ENCODE data around the gene VPS41. TPM values are rescaled to one million over a fixed set of nuclear protein-coding genes. Genes with fewer than 3 reads are reported as not detected.

VPS41 gene
- total RNA-seq, 1 experiment from 2014 or later, result 11.4 TPM

DNA sequence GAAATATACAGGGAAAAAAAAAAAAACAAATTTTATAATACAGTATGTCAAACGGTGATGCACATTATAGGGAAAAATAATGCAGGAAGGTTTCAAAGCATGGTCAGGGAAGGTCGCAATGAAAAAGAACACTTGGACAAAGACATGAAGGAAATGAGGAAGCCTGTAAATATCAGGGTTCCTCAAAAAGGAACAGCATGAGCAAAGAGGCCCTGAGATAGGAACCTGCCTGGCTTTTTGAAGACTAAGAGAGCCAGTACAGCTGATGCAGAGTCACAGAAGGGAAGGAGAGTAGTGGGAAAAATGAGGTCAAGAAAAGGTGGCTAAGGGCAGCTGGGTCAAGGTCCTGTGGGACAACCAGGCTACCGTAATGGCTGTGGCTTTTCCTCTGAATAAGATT lies 1.9 kb downstream of the VPS41 start:
- DNase-seq (ENCODE audit: low spot score), result no peak

DNA sequence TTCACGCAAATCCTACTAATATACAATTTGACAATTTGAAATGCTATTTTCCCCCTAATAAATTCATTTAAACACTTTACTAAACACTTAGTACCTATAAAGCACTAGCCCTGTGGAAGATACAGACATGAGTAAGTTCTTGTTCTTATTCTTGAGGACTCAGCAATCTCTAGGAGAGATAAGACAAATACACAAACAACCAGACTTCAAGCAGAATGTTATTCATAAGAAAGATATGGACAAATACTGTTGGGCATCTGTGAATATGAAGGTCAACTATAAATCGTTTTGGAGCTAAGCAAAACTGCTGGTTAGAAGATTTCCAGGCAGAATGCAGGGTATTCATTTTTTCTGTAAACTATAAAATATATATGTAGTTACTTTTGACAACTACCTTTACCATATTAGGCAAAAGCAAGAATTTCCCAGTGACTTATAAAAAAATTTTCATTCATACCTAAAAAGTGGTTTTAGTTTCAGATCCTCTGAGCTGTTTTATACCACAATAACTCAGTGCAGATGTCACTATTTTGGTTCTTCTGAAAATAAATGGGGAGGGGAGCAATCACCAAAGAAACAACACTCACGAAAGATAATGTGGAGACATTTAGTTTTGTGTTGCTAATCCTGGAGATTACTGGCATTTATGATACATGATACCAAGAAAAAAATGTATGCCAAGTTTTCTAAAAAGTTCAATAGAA lies 3.8 kb downstream of the VPS41 start:
- no peak for DNase-seq (ENCODE audit: low spot score)

DNA sequence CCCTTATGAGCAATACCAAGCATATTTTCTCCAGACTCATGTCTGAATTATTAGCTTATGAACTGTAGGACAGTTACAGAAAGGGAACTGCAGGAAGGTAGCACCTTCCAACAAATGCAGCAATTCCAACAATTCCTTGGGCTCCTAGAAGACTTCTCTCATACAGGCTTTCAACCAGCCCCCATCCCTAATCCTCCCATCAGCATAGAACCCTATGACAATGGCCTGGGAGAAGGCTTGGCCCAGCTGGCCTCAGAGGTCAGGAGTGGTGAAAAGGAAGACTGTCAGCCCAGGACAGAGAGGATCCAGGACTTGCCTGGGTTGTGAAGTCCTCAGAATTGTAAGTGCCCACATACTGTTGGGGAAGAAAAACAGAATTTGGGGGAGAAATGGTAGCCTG lies 5.9 kb downstream of the VPS41 start:
- no peak for DNase-seq (ENCODE audit: low spot score)

DNA sequence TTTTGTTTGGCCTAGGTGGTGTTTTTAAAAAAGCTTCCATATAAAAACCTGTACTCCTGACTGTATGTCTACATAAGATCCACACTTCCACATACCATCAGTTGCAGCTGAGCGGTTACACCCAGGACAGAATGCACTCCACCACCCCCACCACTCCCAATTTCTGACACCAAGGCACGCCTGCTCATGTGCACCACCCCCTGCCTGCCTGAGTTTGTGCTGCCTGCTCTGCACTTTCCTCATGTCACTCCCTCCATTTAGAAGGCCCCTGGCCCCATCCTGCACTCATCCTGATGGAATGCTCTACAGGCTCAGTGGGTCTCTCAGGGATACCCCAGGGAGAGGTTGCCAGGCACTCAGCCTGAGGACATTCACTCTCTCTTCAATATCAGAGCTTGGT lies 6.5 kb downstream of the VPS41 start:
- DNase-seq (ENCODE audit: low spot score), result no peak

DNA sequence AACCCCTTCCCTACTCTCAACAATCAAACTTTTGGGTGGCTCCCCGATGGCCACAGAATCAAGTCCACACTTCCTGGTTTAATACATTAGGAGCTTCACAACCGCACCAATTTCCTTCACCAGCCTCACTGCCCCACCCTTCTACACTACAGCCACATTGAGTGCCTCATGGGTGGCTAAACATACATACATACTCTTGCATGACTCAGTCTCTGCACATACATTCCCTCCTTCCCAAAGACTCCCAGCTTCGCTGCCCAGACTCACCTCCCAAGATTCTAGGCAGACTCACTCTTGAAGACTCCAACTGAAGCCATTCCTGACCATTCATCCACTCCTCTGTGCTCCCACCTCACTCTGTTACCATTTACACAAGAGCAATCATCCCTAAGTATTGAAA lies 15.9 kb downstream of the VPS41 start:
- DNase-seq (ENCODE audit: low spot score), result peak; percentile 47

DNA sequence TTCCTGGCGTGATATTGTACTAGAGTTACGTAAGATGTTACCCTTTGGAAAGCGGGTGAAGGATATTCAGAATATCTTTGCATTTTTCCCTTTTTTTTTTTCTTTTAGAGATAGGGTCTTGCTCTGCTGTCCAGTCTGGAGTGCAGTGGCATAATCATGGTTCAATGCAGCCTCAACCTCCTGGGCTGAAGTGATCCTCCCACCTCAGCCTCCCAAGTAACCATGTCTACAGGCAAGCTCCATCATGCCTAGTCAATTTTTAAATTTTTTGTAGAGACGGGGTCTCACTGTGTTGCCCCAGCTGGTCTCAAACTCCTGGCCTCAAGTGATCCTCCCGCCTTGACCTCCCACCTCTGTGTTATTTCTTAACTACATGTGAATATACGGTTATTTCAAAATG lies 18.4 kb downstream of the VPS41 start:
- DNase-seq (ENCODE audit: low spot score), result no peak

DNA sequence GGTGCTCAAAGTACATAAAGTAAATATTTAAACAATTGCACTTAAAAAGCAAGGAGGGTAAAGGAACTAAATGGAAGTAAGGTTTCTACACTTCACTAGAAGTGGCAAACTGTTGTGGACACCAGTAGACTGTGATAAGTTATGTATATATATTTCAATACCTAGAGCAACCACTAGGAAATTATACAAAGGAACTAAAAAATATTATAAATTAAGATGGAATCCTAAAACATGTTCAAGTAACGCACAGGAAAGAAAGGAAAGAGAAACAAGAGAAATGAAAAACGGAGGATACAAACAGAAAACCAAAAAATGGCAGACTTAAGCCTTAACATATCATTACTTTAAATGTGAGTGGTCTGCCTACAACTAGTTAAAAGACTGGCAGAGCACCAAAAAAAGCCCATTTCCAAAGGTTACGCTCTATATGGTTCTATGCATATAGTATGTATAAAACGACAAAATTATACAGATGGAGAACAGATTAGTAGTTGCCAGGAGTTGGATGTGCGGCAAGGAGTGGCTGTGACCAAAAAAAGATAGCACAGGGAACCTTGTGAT lies 19.0 kb downstream of the VPS41 start:
- DNase-seq (ENCODE audit: low spot score), result no peak

DNA sequence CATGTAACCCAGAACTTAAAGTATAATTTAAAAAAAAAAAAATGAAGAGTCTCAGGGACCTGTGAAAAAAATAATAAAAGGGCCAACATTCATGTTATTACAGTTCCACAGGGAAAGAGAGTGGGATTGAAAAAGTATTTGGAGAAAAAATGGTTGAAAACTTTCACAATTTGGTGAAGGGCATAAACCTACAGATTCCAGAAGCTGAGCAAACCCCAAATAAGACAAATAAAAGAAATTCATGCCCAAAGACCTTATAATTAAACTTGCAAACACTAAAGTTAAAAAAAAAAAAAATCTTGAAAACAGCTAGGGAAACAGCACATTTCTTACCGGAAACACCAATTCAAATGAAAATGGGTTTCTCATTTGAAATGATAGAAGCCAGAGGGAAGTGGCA lies 19.9 kb downstream of the VPS41 start:
- no peak for DNase-seq (ENCODE audit: low spot score)

DNA sequence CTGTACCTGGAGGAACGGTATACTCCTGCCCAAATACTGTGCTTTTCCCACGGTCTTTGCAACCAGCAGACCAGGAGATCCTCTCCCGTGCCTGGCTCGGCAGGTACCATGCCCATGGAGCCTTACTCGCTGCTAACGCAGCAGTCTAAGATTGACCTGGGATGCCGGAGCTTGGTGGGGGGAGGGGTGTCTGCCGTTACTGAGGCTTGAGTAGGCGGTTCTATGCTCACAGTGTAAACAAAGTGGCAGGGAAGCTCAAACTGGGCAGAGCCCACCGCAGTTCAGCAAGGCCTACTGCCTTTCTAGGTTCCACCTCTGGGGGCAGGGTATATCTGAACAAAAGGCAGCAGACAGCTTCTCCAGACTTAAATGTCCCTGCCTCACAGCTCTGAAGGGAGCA lies 22.7 kb downstream of the VPS41 start:
- no peak for DNase-seq (ENCODE audit: low spot score)

DNA sequence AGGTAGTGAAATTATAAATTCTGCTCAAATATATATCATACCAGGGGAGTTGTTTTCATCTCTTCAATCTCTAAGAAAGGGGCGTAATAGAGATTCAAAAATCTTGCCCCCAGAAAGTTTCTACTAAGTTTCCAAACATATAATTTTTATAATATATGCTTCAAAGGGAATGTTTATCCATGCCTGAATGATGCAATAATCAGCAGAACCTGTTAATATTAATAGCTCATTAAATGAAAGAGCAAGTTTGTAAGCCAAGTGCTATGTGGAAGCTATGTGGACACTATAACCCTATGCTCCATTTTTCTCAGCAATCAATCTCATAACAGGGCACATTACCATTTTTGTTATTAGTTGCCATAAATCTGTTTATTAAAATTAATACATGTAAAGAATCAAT lies 25.3 kb downstream of the VPS41 start:
- DNase-seq (ENCODE audit: low spot score), result no peak

DNA sequence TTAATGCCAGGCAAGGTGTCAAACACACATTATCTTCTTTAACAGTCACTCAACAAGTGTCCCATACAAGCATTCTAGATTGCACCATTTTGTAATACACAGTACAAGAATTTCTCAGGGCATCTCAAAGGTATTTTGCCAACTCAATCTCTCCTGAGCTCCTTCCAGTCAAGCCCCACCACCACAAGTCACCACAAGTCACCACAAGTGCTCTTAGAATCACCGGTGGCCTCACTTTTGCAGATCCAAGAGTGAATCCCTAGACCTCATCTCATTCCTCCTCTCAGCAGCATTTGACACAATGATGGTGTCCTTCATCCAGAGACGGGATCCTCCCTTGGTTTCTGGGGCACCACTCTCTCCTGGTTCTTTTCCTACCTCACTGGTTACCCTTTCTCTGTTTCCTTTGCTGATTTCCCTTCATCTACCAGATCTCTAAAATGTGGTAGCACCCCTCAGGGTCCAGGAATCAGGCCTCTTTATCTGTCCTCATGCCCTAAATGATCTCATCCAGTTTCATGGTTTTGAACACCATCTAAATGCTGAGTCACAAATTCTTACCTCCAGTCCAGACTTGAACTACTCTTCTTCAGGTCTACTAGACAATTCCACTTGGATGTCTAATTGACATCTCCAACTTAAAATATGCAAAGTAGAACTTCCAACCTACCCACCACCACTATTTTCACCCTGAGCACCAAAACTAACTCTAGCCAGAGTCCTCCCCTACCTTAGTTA lies 26.9 kb downstream of the VPS41 start:
- no peak for DNase-seq (ENCODE audit: low spot score)

DNA sequence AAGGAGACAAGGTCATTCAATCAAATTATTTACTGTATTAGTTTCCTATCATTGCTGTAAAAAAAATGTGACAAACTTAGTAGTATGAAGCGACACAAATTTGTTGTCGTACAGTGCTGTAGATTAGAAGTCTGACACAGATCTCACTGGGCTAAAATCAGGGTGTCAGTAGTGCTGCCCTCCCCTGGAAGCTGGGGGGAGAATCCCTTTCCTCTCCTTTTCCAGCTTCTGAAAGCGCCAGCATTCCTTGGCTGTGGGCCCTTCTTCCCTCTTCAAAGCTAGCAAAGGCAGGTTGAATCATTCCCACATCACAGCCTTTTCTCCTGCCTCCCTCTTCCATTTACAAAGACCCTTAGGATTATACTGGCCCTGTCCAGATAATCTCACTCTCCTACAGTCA lies 28.0 kb downstream of the VPS41 start:
- no peak for DNase-seq (ENCODE audit: low spot score)

DNA sequence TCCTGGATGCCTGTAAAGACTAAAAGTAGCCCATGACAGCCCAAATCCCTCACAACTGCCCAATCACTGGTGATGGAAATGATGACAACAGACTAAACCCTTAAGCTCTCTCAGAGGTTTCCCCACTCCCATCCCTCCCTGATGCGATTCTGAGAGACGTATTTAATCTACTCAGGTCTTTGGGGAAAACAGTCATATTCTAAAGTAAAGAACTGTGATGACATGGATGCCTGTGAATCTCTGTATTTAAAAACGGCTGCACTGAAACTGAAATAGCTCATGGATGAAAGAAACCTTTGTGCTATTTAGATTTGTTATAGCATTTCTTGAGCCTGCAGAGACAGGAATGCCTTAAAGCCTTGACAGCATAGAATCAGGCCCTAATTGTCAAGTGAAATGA lies 28.5 kb downstream of the VPS41 start:
- no peak for DNase-seq (ENCODE audit: low spot score)

DNA sequence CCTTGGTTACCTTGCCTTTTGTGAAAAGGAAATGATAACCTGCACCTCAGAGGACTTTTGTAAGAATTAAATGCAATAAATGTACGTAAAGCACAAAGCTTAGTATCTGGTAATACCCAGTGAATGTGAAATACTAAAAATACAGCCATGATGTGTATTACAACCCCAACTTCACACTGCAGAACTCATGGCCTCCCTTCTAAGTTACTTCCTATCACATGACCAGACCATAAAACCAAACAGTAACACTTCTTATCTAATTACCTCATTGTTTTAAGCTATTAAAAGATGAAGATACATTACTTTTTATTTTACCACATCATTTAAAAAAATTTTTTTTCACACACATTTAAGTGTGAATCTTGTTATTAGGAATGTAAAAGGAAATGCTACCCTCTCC lies 29.0 kb downstream of the VPS41 start:
- no peak for DNase-seq (ENCODE audit: low spot score)

DNA sequence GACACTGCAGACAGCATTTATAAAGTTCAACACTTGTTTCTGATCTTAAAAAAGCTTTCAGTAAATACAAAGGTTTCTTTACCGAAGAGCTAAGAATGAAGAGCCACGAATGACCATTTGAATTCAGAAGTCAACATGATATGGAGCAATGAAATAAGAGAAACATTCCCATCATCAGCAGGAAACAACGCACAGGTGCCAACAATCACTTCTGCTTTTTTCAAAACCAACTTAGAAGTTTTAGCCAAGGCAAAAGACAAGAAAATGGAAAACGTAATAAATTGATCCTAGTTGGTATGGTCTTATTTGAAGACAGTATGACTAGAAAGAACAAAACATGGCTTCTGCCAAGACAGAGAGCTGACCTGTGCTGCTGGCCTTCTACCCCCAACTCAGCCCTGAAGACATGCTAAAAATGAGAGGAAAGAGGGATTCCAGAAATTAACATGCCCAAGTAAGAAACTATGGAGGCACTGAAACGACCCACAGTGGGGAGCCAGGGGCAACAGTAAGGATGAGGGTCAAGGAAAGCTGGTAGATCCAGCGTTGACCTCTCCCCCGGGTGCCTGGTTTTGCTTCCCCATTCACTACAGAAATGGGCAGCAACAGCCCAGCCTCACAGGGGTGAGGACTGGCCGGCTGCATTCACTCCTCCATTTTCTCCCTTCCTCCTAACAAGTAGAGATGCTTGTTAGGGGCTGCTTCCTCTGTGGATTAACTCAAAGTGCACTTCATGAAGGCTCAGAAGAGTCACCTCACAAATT lies 30.1 kb downstream of the VPS41 start:
- DNase-seq (ENCODE audit: low spot score), result no peak

DNA sequence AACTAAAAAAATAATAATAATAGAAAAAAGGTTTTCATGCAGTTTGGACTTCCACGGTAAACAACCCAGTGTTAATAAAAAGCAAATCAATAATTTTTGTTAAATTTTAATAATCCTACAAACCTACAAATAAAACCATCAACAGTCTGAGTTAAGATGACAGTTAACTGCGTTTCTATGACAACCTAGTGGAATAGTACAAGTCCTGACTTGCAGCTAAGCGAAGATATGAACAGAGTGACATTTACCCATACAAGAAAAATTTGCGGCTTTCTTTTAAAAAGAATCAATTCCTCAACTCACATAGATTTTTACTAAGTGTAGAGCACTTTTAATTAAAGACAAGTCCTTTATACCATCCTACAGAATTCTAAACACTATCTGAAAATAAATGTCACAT lies 35.6 kb downstream of the VPS41 start:
- DNase-seq (ENCODE audit: low spot score), result no peak

DNA sequence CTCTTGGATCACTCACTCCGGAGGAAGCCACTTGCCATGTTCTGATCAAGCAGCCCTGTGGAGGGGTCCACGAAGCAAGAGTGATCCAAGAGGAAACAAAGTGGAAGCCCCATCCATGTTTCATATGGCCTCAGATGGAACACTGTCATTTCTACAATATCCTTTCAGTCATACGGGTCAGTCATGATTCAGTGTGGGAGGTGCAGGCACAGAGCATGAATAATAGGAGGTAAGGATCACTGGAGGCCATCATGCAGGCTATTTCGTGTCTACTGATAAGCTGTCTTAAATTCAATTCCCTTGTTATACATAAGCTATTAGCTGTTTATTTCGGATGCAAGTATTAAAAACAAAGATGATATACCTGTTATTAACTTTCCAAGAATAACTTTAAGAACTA lies 36.8 kb downstream of the VPS41 start:
- no peak for DNase-seq (ENCODE audit: low spot score)

DNA sequence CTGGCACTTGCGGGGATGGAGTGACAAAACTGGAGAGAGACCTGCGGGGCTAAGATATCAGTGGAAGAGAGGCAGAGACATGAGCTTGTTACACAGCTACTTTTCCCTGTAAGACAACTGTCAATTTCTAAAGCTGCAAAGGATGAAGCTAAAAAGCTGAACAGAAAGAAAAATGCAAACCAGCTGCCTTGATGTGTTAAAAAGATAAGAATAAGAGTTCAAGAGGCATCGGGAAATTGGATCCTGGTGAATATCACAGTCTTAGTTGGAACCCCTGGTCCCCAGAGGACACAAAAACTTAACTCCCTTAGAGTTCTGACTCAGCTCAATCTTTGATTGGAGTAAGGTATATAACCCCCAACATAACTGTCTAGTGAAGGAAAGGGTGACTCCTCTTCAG lies 38.8 kb downstream of the VPS41 start:
- DNase-seq (ENCODE audit: low spot score), result no peak

DNA sequence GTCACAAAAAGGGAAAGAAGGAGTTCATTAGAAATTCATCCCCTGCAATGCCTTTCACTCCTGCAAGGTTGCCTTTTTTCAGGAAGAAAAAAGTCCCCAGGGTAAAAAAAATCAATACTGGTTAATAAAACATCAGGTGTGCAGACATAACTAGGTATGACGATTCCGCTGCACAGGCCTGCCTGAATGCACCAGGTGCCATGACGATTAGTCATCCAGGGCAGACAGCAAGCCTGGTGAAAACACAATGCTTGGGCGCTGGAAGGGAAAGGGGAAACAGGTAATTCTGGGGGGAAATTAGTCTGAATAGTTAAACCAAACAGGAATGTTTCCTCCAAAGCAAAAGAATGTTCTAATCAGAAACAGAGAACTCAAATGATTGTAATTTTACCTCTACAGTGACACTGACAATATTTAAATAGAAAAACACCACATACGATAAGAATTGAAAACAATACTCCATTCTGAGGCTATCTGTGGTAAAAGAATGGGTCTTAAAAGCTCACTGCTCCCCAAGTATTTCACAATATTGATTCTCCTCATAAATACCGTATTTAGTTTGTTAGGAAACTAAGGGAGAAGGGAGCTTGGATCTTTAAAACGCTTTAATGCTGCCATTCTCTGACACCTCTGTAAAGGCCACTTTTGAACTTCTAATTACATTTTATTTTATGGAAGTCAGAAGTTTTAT lies 45.2 kb downstream of the VPS41 start:
- peak; percentile 96 for DNase-seq (ENCODE audit: low spot score)

DNA sequence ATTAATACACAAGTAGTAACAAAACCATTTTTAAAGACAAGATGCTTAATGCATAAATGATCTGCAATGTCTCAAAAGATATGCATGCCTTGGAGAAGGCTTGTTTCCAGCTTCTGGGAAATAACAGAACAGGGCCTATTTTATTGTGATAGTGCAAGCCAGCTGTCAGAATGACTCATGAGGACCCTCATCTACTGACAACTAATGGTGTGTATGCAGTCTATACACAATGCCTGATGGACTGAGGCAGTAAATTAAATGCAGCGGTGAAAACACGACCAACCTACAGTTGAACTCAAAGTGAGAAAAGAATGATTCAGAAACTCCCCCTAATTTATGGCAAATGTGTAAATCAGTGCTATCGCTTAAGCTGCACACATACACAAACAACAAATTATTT lies 46.3 kb downstream of the VPS41 start:
- DNase-seq (ENCODE audit: low spot score), result no peak

DNA sequence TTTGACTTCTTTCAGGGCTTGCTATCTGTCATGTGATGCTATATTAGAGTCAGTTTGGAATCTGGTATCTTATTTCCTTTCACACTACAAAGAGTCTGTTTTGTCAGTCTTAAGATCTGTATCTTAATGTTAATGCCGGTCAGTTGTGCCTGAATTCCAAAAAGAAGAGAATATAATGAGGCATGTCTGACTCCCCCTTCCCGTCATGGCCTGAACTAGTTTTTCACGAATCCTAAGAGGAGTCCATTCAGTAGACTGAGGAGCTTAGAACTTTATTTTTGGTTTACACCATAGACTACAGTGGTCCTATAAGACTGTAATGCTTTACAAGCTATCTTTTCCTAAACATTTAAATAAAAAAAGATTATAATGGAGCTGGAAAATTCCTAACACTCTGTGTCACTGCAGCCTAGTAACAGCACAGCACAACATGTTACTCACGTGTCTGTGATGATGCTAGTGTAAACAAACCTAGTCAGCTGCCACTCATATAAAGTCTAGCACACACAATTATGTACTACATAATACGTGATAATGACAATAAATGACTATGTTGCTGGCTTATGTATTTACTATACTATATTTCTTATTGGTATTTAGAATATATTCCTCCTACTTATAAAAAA lies 50.6 kb downstream of the VPS41 start:
- DNase-seq (ENCODE audit: low spot score), result peak; percentile 16
